ENCODE measurements around the gene C3orf18.
A peak's percentile ranks its signal among the peaks of the same experiment; 100 is the strongest.

C3orf18 gene

DNA sequence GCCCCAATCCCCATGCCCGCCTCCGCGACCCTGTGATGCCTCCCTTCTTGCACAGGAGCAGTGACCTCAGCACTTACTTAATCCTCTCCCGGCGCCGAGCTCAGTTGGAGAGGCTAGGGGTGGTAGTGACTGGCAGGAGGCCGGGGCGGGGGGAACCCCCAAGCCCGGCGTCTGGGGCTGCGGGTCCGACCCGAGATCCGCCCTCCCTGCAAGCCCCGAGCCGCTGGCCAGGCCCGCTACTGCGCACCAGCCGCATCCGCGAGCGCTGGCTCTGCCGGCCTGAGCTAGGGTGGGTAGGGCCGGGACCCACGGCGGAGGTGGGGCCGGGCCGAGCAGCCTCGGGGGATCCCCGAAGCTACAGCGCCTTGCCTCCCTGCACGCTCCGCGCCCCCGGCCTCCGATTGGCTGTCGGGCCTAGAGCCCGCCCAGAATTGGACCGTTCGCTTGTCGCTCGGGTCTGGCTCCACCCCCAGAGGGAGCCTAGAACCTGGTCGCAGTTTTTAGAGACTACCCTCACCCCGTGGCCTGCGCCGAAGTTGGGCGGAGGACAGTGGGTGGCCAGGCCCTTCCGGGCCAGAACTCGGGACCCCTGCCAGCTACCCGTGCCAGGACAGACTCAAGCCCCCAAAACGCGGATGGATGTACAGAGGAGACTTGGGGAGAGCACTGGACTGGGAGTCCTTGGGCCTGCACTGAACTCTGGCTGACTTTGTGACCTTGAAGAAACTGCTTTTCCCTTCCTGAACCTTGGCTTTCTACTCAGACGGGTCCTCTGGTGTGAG is at the start of gene C3orf18:
TSS of gene C3orf18 (minus strand) at position 362 of the 782 bp plus-strand sequence. CDS start 2,048 bp downstream, outside the sequence.
- no peak for TF ChIP-seq CTCF (IDR thresholded peaks at IDR 0.05)

- no peak for TF ChIP-seq CTCF (IDR thresholded peaks at IDR 0.05)
These were observed 49.2 kb upstream of the C3orf18 start for GRCh38 chr3:50616770-50617095.

DNA sequence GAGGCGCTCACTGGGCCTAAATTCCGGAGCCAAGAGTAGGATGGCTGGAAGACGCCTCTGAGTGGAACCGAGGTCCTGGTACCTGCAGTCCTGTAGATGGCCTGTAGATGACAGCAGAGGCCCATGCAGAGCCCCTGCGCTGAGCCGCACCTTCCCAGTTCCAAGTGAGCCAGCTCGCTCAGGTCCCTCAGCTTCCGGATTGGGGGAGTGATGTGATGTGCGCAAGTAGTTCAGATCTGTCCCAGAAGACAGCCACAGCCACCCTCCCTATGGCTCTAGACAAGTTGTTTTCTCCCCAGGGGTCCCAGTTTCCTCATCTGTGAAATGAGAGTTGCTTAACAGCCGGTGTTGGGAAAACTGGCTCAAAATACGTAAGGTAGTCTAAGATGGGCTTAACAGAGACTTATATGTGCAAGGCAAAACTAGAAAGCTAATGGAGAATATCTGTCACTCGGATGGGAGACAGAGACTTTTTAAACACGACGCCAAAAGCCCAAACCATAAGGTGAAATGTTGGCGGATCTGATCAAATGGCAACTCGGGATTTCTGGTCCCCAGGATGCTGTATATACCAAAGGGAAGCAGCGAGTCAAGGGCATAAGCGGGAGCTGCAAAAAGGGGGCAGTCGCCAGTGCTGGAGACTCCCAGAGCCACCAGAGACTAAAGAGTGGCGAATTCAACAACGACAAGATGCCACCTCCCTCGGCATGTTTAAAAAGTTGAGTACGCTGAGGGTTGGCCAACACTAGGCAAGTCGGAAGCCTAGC is 48.6 kb upstream of the C3orf18 start:
- TF ChIP-seq CTCF (IDR thresholded peaks at IDR 0.05): peak; percentile 98

- TF ChIP-seq CTCF (IDR thresholded peaks at IDR 0.05): no peak
These were observed 47.6 kb upstream of the C3orf18 start for GRCh38 chr3:50615190-50615589.

GRCh38 chr3:50612970-50613846 is 45.7 kb upstream of the C3orf18 start:
- no peak for TF ChIP-seq CTCF (IDR thresholded peaks at IDR 0.05)

DNA sequence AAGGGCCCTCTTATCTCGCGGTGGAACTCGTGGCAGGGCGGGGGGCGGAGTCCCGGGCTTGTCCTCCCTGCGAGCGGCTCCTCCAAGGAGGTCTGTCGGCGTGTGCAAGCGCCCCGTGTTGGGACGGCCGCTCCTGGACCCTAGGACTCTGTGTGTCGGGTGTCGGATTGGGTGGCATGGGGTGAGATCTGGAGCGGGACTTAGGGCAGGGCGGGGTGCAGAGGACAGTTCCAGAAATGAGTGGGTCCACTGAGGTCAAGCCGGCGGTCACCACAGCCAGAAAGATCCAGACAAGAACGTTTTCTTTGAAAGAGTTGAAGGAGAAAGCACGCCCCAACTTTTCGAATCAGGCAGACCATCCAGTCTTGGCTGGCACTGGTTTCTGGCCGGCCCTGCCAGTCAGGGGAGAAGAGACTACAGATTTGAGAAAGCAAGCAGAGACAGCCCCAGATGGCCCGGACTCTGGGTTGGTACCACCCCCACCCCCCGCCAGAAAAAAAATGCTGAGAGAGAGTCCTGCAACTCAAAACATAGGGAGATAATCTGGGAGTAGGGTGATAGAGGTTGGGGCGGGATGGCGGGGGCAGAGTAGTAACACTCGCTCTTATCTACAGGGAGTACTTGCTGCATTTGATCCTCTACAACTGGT is 44.8 kb upstream of the C3orf18 start:
- no peak for TF ChIP-seq CTCF (IDR thresholded peaks at IDR 0.05)

Data from LNCAP (cell line).